ENCODE results near the gene BTBD2. TPM values are rescaled to one million over a fixed set of nuclear protein-coding genes. Genes with fewer than 3 reads are reported as not detected.

Gene BTBD2
- polyA plus RNA-seq, 1 donor (not counting 4 experiments of a cell fraction or from before 2014, with no cell fraction given) = 22.3 TPM

GRCh38 chr19:2010135-2010668 is 5.3 kb downstream of the BTBD2 start:
- no peak for FAIRE-seq
- H4K20me1 ChIP-seq (ENCODE audit: control insufficient read depth, extremely low read depth, insufficient read depth, low read length) = no peaks in the 10 kb centered on the region

DNA sequence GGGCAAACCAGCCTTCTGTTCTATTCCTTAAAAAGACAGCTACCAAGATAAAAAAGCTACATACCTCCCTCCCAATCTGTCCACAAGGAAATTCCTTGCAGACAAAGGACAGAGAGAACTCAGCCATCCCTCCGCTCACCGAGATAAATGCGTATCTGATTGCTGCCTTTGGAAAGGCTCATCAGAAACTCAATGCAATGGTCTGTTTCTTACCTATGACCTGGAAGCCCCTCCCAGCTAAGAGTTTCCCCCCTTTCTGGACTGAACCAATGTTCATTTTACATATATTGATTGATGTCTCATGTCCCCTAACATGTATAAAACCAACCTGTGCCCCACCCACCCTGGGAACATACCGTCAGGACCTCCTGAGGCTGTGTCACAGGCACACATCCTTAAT is 11.6 kb downstream of the BTBD2 start:
- no peak for TF ChIP-seq EZH2 (IDR thresholded peaks at IDR 0.05; ENCODE audit: low read length)
- no peak for TF ChIP-seq CTCF (optimal IDR thresholded peaks at IDR 0.05 in 1 of 3, IDR thresholded peaks at IDR 0.05 in 1 of 3, conservative IDR thresholded peaks at IDR 0.05 in 1 of 3; ENCODE audit: extremely low read depth in 1 of 3, insufficient read depth in 2 of 3, low read length in 3 of 3)
- Histone ChIP-seq H3K9ac (ENCODE audit: control insufficient read depth, extremely low read depth, insufficient read depth, low read length) (no peak overlapping the region), H3K36me3 (ENCODE audit: control insufficient read depth in 2 of 2, extremely low read depth in 1 of 2, insufficient read depth in 2 of 2, low read length in 2 of 2) (peaks cover 5 to 6% of the 10 kb centered on the region in 2 experiments), H3K4me2 (ENCODE audit: control insufficient read depth, extremely low read depth, insufficient read depth, low read depth, low read length) (no peak overlapping the region), H3K27ac (ENCODE audit: control insufficient read depth, insufficient read depth, low read length) (no peak overlapping the region), H4K20me1 (ENCODE audit: control insufficient read depth, extremely low read depth, insufficient read depth, low read length) (no peaks in the 10 kb centered on the region), H3K4me3 (ENCODE audit: control insufficient read depth in 2 of 3, extremely low read depth in 1 of 3, insufficient read depth in 2 of 3, low read depth in 1 of 3, low read length in 3 of 3) (no peak overlapping the region), H2AFZ (ENCODE audit: control insufficient read depth, low read length) (no peak overlapping the region), H3K4me1 (ENCODE audit: control insufficient read depth, extremely low read depth, insufficient read depth, low read length) (no peaks in the 10 kb centered on the region), H3K79me2 (ENCODE audit: control insufficient read depth, insufficient read depth, low read length) (no peaks in the 10 kb centered on the region), H3K27me3 (ENCODE audit: control insufficient read depth, extremely low read depth, insufficient read depth, low read length) (no peaks in the 10 kb centered on the region), H3K9me1 (ENCODE audit: control insufficient read depth, extremely low read depth, insufficient read depth, low read length) (peaks cover 2% of the 10 kb centered on the region), H3K9me3 (ENCODE audit: control insufficient read depth, low read depth, low read length) (no peaks in the 10 kb centered on the region)
- DNase-seq (ENCODE audit: low read depth, low spot score) (no peak), FAIRE-seq (no peak)
- dilution Hi-C loops (cut with MboI; ENCODE audit: extremely low pct_ligation_motif_present, low sequenced_read_pairs) = no loop called here

More at GRCh38 chr19:2010135-2010668, 5.3 kb downstream of the BTBD2 start:
- no peak for DNase-seq (ENCODE audit: low read depth, low spot score)
- no peak overlapping the region for H3K4me2 ChIP-seq (ENCODE audit: control insufficient read depth, extremely low read depth, insufficient read depth, low read depth, low read length)
- no peaks in the 10 kb centered on the region for H3K4me1 ChIP-seq (ENCODE audit: control insufficient read depth, extremely low read depth, insufficient read depth, low read length)
- no peak overlapping the region for H2AFZ ChIP-seq (ENCODE audit: control insufficient read depth, low read length)
- peaks cover 26% of the 10 kb centered on the region for H3K79me2 ChIP-seq (ENCODE audit: control insufficient read depth, insufficient read depth, low read length)
- H3K27ac ChIP-seq (ENCODE audit: control insufficient read depth, insufficient read depth, low read length) = no peak overlapping the region
- no peaks in the 10 kb centered on the region for H3K9me3 ChIP-seq (ENCODE audit: control insufficient read depth, low read depth, low read length)
- dilution Hi-C loops (cut with MboI; ENCODE audit: extremely low pct_ligation_motif_present, low sequenced_read_pairs) = no loop called here
- TF ChIP-seq CTCF (optimal IDR thresholded peaks at IDR 0.05 in 1 of 3, IDR thresholded peaks at IDR 0.05 in 1 of 3, conservative IDR thresholded peaks at IDR 0.05 in 1 of 3; ENCODE audit: extremely low read depth in 1 of 3, insufficient read depth in 2 of 3, low read length in 3 of 3) (no peak), EZH2 (IDR thresholded peaks at IDR 0.05; ENCODE audit: low read length) (no peak)
- H3K9ac ChIP-seq (ENCODE audit: control insufficient read depth, extremely low read depth, insufficient read depth, low read length) = no peak overlapping the region
- no peaks in the 10 kb centered on the region for H3K9me1 ChIP-seq (ENCODE audit: control insufficient read depth, extremely low read depth, insufficient read depth, low read length)
- no peaks in the 10 kb centered on the region for H3K27me3 ChIP-seq (ENCODE audit: control insufficient read depth, extremely low read depth, insufficient read depth, low read length)
- no peak overlapping the region for H3K4me3 ChIP-seq (ENCODE audit: control insufficient read depth in 2 of 3, extremely low read depth in 1 of 3, insufficient read depth in 2 of 3, low read depth in 1 of 3, low read length in 3 of 3)
- H3K36me3 ChIP-seq (ENCODE audit: control insufficient read depth in 2 of 2, extremely low read depth in 1 of 2, insufficient read depth in 2 of 2, low read length in 2 of 2) = no peaks in the 10 kb centered on the region
